SK-N-SH (cell line): ENCODE measurements around the gene TRANK1. TPM values are rescaled to one million over a fixed set of nuclear protein-coding genes. Genes with fewer than 3 reads are reported as not detected.

ENCODE experiments used
- CTCF ChIA-PET: fragments of 300-600, 350-600 bp; formaldehyde crosslinking; extraction: SDS; loops from one replicate; lab custom pipeline; 2021; lab: Yijun Ruan, JAX
- POLR2A ChIA-PET: fragments of 350-600 bp; sonication (Branson Sonifier 250); formaldehyde crosslinking; extraction: SDS; loops from one replicate; lab custom pipeline; 2020; ENCODE audit warnings: antibody characterized with exemption, inconsistent platforms; lab: Yijun Ruan, JAX
- DNase-seq: peaks from one replicate; pipeline ENCODE4 v3.0.0; 2012
- H2AFZ ChIP-seq: fragments of 200-600 bp; sonication (generic); 2 replicates; pipeline ENCODE4 v1.8.1; 2016; ENCODE audit warnings: antibody characterized with exemption, mild to moderate bottlenecking, low read depth
- H3F3A ChIP-seq: fragments of 200-600 bp; sonication (generic); replicated peaks from 2 replicates; pipeline ENCODE3; 2016; ENCODE audit warnings: antibody characterized with exemption, mild to moderate bottlenecking; ENCODE audit not compliant: insufficient read depth
- H3K27ac ChIP-seq, 2 experiments: fragments of 200-500 bp in 1 of 2; fragments of 200-600 bp in 1 of 2; sonication (Bioruptor generic) in 1 of 2; sonication (generic), shearing (Covaris generic) in 1 of 2; 2 replicates each; pipeline versions ENCODE4 v1.5.1 to v1.6.1; 2014 to 2016; ENCODE audit warnings: low read depth in 2 of 2, inconsistent platforms in 1 of 2, low read length in 1 of 2, mild to moderate bottlenecking in 1 of 2, mixed read lengths in 1 of 2
- H3K27me3 ChIP-seq: fragments of 200-600 bp; sonication (generic), shearing (Covaris generic); 2 replicates; pipeline ENCODE4 v1.6.1; 2016; ENCODE audit warnings: mixed run types; ENCODE audit not compliant: insufficient read depth
- H3K36me3 ChIP-seq, 2 experiments: fragments of 200-500 bp in 1 of 2; fragments of 200-600 bp in 1 of 2; sonication (Bioruptor generic) in 1 of 2; sonication (generic) in 1 of 2; replicated peaks in 1 of 2; 2 replicates each; pipeline versions ENCODE3 to v1.5.1; 2014 to 2016; ENCODE audit warnings: low read length in 1 of 2, mild to moderate bottlenecking in 1 of 2; ENCODE audit not compliant: insufficient read depth in 2 of 2, control insufficient read depth in 1 of 2
- H3K4me1 ChIP-seq, 2 experiments: fragments of 200-500 bp in 1 of 2; fragments of 200-600 bp in 1 of 2; sonication (Bioruptor generic) in 1 of 2; sonication (generic), shearing (Covaris generic) in 1 of 2; 2 replicates each; pipeline versions ENCODE4 v1.5.1 to v1.6.1; 2014 to 2016; ENCODE audit warnings: low read depth in 1 of 2, low read length in 1 of 2, mixed run types in 1 of 2; ENCODE audit not compliant: insufficient read depth in 2 of 2, control insufficient read depth in 1 of 2
- H3K4me2 ChIP-seq: fragments of 200-600 bp; sonication (generic), shearing (Covaris generic); 2 replicates; pipeline ENCODE4 v1.6.1; 2017; ENCODE audit warnings: mixed run types
- H3K4me3 ChIP-seq, 2 experiments: fragments of 200-500 bp in 1 of 2; fragments of 200-600 bp in 1 of 2; sonication (Bioruptor generic) in 1 of 2; sonication (generic), shearing (Covaris generic) in 1 of 2; 2 replicates each; pipeline versions ENCODE4 v1.5.1 to v1.8.1; 2014 to 2016; ENCODE audit warnings: low read depth in 2 of 2, inconsistent platforms in 1 of 2, low read length in 1 of 2, mild to moderate bottlenecking in 1 of 2, mixed read lengths in 1 of 2, moderate library complexity in 1 of 2
- H3K79me2 ChIP-seq: fragments of 200-600 bp; sonication (generic); 2 replicates; pipeline ENCODE4 v1.8.1; 2017; ENCODE audit warnings: mild to moderate bottlenecking; ENCODE audit not compliant: insufficient read depth
- H3K9ac ChIP-seq: fragments of 200-600 bp; sonication (generic); 2 replicates; pipeline ENCODE4 v1.6.1; 2017; ENCODE audit warnings: mixed run types
- H3K9me2 ChIP-seq: fragments of 200-600 bp; sonication (generic); 2 replicates; pipeline ENCODE4 v1.6.1; 2017; ENCODE audit warnings: mixed run types
- H3K9me3 ChIP-seq: fragments of 200-600 bp; sonication (generic); 2 replicates; pipeline ENCODE4 v1.6.1; 2017; ENCODE audit warnings: mixed run types, mild to moderate bottlenecking, moderate library complexity
- H4K20me1 ChIP-seq: fragments of 200-600 bp; sonication (generic); 2 replicates; pipeline ENCODE4 v1.6.1; 2017; ENCODE audit warnings: mild to moderate bottlenecking, mixed run types; ENCODE audit not compliant: insufficient read depth
- ELF1 ChIP-seq: IDR thresholded peaks from 2 replicates; pipeline ENCODE4 v1.4.0; 2012
- EP300 ChIP-seq, 2 experiments: IDR thresholded peaks; 2 replicates each; pipeline versions ENCODE4 v1.4.0 to v1.6.1; 2012; ENCODE audit warnings: borderline replicate concordance in 1 of 2, low read depth in 1 of 2, low read length in 1 of 2
- IRF3 ChIP-seq: fragments of 150-350 bp; IDR thresholded peaks from 2 replicates; pipeline ENCODE4 v1.6.1; 2016; ENCODE audit warnings: mild to moderate bottlenecking, low read depth, low read length
- MEF2A ChIP-seq: IDR thresholded peaks from 2 replicates; pipeline ENCODE4 v1.4.0; 2012; ENCODE audit warnings: low read depth, borderline replicate concordance
- NFIC ChIP-seq: IDR thresholded peaks from 2 replicates; pipeline ENCODE4 v1.4.0; 2012; ENCODE audit warnings: borderline replicate concordance
- REST ChIP-seq: IDR thresholded peaks from 2 replicates; pipeline ENCODE4 v1.6.1; 2012; ENCODE audit warnings: mild to moderate bottlenecking, low read depth, low read length, moderate library complexity
- SMC3 ChIP-seq: IDR thresholded peaks from 2 replicates; pipeline ENCODE4 v1.6.1; 2012; ENCODE audit warnings: low read depth, low read length, improper control_type of control experiment
- TCF12 ChIP-seq: IDR thresholded peaks from 2 replicates; pipeline ENCODE4 v1.4.0; 2012
- USF1 ChIP-seq: IDR thresholded peaks from 2 replicates; pipeline ENCODE4 v1.4.0; 2012; ENCODE audit warnings: low read depth, borderline replicate concordance
- USF2 ChIP-seq: fragments of 150-350 bp; IDR thresholded peaks from 2 replicates; pipeline ENCODE4 v1.6.1; 2017; ENCODE audit warnings: antibody characterized with exemption, low read length, low read depth, borderline replicate concordance
- YY1 ChIP-seq: IDR thresholded peaks from 2 replicates; pipeline ENCODE4 v1.4.0; 2012; ENCODE audit warnings: low read depth, mild to moderate bottlenecking
- WGBS: methylation state at CpG from one replicate; pipeline ENCODE4 v1.1.6; 2017; ENCODE audit warnings: low lambda C conversion rate; 5-methylcytosine and 5-hydroxymethylcytosine counted together
- polyA plus RNA-seq, 3 experiments: library from polyadenylated mRNA; depleted of rRNA; stranded (reverse); fragments of >200 nt; gene quantifications; 2 replicates each; pipeline ENCODE4 v1.2.3, GENCODE V29; 2012

The TRANK1 gene
- polyA plus RNA-seq, 1 of the 3 experiments (the other 2 are of a cell fraction) = 0.16 TPM

- no peaks in the 10 kb centered on the region for H3K79me2 ChIP-seq
- no peaks in the 10 kb centered on the region for H3K36me3 ChIP-seq
- no peaks in the 10 kb centered on the region for H4K20me1 ChIP-seq
- CTCF ChIA-PET = interaction anchor here (1.9 to 7.4 kb wide), 2 partner anchors 87 to 141 kb away, joined by 7 to 182 read pairs; no protein-coding TSS in a partner anchor
- no peak overlapping the region for H3K4me2 ChIP-seq
- 31% methylated on average over 2 of the region's 2 CpGs for WGBS
- no peaks in the 10 kb centered on the region for H3K9me2 ChIP-seq
- no peak overlapping the region for H3K27ac ChIP-seq
- no peak overlapping the region for H3K4me3 ChIP-seq
- no peak overlapping the region for H2AFZ ChIP-seq
- H3F3A ChIP-seq = no peaks in the 10 kb centered on the region
- no peaks in the 10 kb centered on the region for H3K9me3 ChIP-seq
- H3K9ac ChIP-seq = no peak overlapping the region
- peaks cover 0 to 6% of the 10 kb centered on the region in 2 experiments; a peak in 2 of 4 replicates for H3K4me1 ChIP-seq
- no peak for DNase-seq
- peaks cover 4% of the 10 kb centered on the region; the same call in 1 of the 2 replicates for H3K27me3 ChIP-seq
- TF ChIP-seq USF1 (no peak), EP300 (IDR thresholded peaks at IDR 0.05; ENCODE audit: borderline replicate concordance in 1 of 2, low read depth in 1 of 2, low read length in 1 of 2) (no peak), TCF12 (no peak), SMC3 (no peak), ELF1 (no peak), YY1 (no peak), USF2 (no peak), REST (no peak), NFIC (no peak), IRF3 (no peak), MEF2A (no peak)
- POLR2A ChIA-PET = no interaction called here
Observed at GRCh38 chr3:36871379-36872126, 73.3 kb downstream of the TRANK1 start.
